K562 treated with DMSO at 1 percent for 4 hours (cell line): Measurements from ENCODE around the gene DMRT1. TPM values are rescaled to one million over a fixed set of nuclear protein-coding genes. Genes with fewer than 3 reads are reported as not detected.

Experiments
- total RNA-seq: library from RNA; unstranded; fragments of 300-600 nt; gene quantifications from 2 replicates; pipeline ENCODE4 v1.2.3, GENCODE V29; 2022; ENCODE audit not compliant: insufficient read depth

DMRT1 gene
- not detected in 2 replicates for total RNA-seq

GRCh38 chr9:841371-842209, at the start of gene DMRT1:
Gene DMRT1, plus strand, starts transcription at chr9:841697. Its CDS starts 142 bp downstream, at chr9:841839.

GRCh38 chr9:976258-976942, 134.9 kb downstream of the DMRT1 start, which contains the start of gene DMRT3:
Gene DMRT3, plus strand, starts transcription at chr9:976655. Its CDS starts 347 bp downstream, at chr9:977002.

Other genes starting within 250 kb of the DMRT1 start
- gene DMRT3, start 135.0 kb downstream of the DMRT1 start, total RNA-seq = not detected in 2 replicates
- gene DMRT2, start 208.7 kb downstream of the DMRT1 start, total RNA-seq = not detected in 2 replicates